Measurements from ENCODE around the gene NFKB2.

- TF ChIP-seq CTCF (IDR thresholded peaks at IDR 0.05) (no peak), POLR2A (IDR thresholded peaks at IDR 0.05) (no peak)
These were observed 42.9 kb downstream of the NFKB2 start for GRCh38 chr10:102438374-102438773.
